Neural cell (in vitro differentiated cells): ENCODE data around the gene EYA2. TPM values are rescaled to one million over a fixed set of nuclear protein-coding genes. Genes with fewer than 3 reads are reported as not detected.

ENCODE experiments used
- H2AFZ ChIP-seq: fragments of 200-600, 300-800 bp; sonication (generic), shearing (Covaris generic); 2 replicates; pipeline ENCODE4 v1.6.0; 2014; ENCODE audit warnings: low read depth, mild to moderate bottlenecking, antibody characterized with exemption, low read length, moderate library complexity
- H3F3A ChIP-seq: fragments of 200-600 bp; shearing (Covaris generic); 2 replicates; pipeline ENCODE4 v1.6.1; 2016; ENCODE audit warnings: mild to moderate bottlenecking, moderate library complexity, mixed read lengths, antibody characterized with exemption, low read length; ENCODE audit not compliant: insufficient read depth, poor library complexity, severe bottlenecking
- H3K27ac ChIP-seq: fragments of 200-600, 300-800 bp; sonication (generic), shearing (Covaris generic); 2 replicates; pipeline ENCODE4 v1.5.1; 2014; ENCODE audit warnings: mild to moderate bottlenecking, low read length, moderate library complexity
- H3K27me3 ChIP-seq: fragments of 300-800, 200-600 bp; sonication (generic), shearing (Covaris generic); 2 replicates; pipeline ENCODE4 v1.6.0; 2014; ENCODE audit warnings: mild to moderate bottlenecking, low read depth, low read length, moderate library complexity; ENCODE audit not compliant: insufficient read depth
- H3K36me3 ChIP-seq: fragments of 300-800, 200-600 bp; sonication (generic), shearing (Covaris generic); 2 replicates; pipeline ENCODE4 v1.5.1; 2014; ENCODE audit warnings: mild to moderate bottlenecking, antibody characterized with exemption, low read length, moderate library complexity; ENCODE audit not compliant: insufficient read depth
- H3K4me2 ChIP-seq: fragments of 300-800, 200-600 bp; sonication (generic), shearing (Covaris generic); 2 replicates; pipeline ENCODE4 v1.6.0; 2014; ENCODE audit warnings: mild to moderate bottlenecking, low read length
- H3K4me3 ChIP-seq: fragments of 300-800, 200-600 bp; sonication (generic), shearing (Covaris generic); 2 replicates; pipeline ENCODE4 v1.5.1; 2014; ENCODE audit warnings: mild to moderate bottlenecking, low read length, moderate library complexity
- H3K79me2 ChIP-seq: fragments of 200-600 bp; shearing (Covaris generic); replicated peaks from 2 replicates; pipeline ENCODE4 v1.6.0; 2014; ENCODE audit warnings: mild to moderate bottlenecking, low read length, moderate library complexity; ENCODE audit not compliant: insufficient read depth
- H3K9ac ChIP-seq: fragments of 300-800, 200-600 bp; sonication (generic), shearing (Covaris generic); 2 replicates; pipeline ENCODE4 v1.6.1; 2016; ENCODE audit warnings: mild to moderate bottlenecking, low read length, mixed read lengths
- H3K9me2 ChIP-seq: fragments of 200-600 bp; shearing (Covaris generic); 2 replicates; pipeline ENCODE4 v1.6.1; 2016; ENCODE audit warnings: mild to moderate bottlenecking, low read length, mixed read lengths; ENCODE audit not compliant: insufficient read depth
- H3K9me3 ChIP-seq: fragments of 200-600, 300-800 bp; sonication (generic), shearing (Covaris generic); 2 replicates; pipeline ENCODE4 v1.6.1; 2016; ENCODE audit warnings: mild to moderate bottlenecking, mixed run types, low read length, moderate library complexity, mixed read lengths
- H4K20me1 ChIP-seq: fragments of 200-600 bp; shearing (Covaris generic); 2 replicates; pipeline ENCODE4 v1.6.1; 2016; ENCODE audit warnings: mild to moderate bottlenecking, mixed run types; ENCODE audit not compliant: insufficient read depth
- CTCF ChIP-seq: fragments of 450-650 bp; IDR thresholded peaks from 2 replicates; pipeline ENCODE4 v1.5.1; 2014; ENCODE audit warnings: antibody characterized with exemption, mild to moderate bottlenecking, moderate library complexity; ENCODE audit not compliant: poor library complexity, severe bottlenecking
- EP300 ChIP-seq: fragments of 450-650 bp; conservative IDR thresholded peaks from 2 replicates; pipeline ENCODE4 v1.6.1; 2014; ENCODE audit warnings: antibody characterized with exemption, mild to moderate bottlenecking, moderate library complexity; ENCODE audit not compliant: poor library complexity, severe bottlenecking
- EZH2 ChIP-seq: fragments of 200-600, 300-800 bp; shearing (Covaris generic), sonication (generic); IDR thresholded peaks from 2 replicates; pipeline ENCODE4 v1.6.1; 2014; ENCODE audit warnings: antibody characterized with exemption, low read length, borderline replicate concordance, mild to moderate bottlenecking; ENCODE audit not compliant: insufficient read depth, poor library complexity, severe bottlenecking
- MXI1 ChIP-seq: fragments of 450-650 bp; conservative IDR thresholded peaks from 2 replicates; pipeline ENCODE4 v1.6.1; 2014; ENCODE audit warnings: antibody characterized with exemption, mild to moderate bottlenecking; ENCODE audit not compliant: poor library complexity, severe bottlenecking
- POLR2AphosphoS5 ChIP-seq: IDR thresholded peaks from 2 replicates; pipeline ENCODE4 v1.6.1; 2012
- RAD21 ChIP-seq: fragments of 450-650 bp; conservative IDR thresholded peaks from 2 replicates; pipeline ENCODE4 v1.6.1; 2014; ENCODE audit warnings: antibody characterized with exemption, mild to moderate bottlenecking, moderate library complexity
- REST ChIP-seq: IDR thresholded peaks from 2 replicates; pipeline ENCODE4 v1.6.1; 2012; ENCODE audit warnings: borderline replicate concordance
- SMC3 ChIP-seq: fragments of 450-650 bp; conservative IDR thresholded peaks from 2 replicates; pipeline ENCODE4 v1.6.1; 2014; ENCODE audit warnings: antibody characterized with exemption, mild to moderate bottlenecking, moderate library complexity; ENCODE audit not compliant: poor library complexity
- TAF1 ChIP-seq: IDR thresholded peaks from 2 replicates; pipeline ENCODE4 v1.6.1; 2012; ENCODE audit warnings: low read depth
- polyA plus RNA-seq: library from polyadenylated mRNA; depleted of rRNA; stranded (reverse); fragments of >200 nt; gene quantifications from 2 replicates; pipeline ENCODE4 v1.2.3, GENCODE V29; 2014

The EYA2 gene
- polyA plus RNA-seq, 1 donor from 2014 or later = 0.88 TPM

GRCh38 chr20:46999801-47000465 is 105.3 kb downstream of the EYA2 start:
- Histone ChIP-seq H3K79me2 (no peaks in the 10 kb centered on the region), H4K20me1 (no peaks in the 10 kb centered on the region), H3K9me3 (no peaks in the 10 kb centered on the region), H3K4me2 (no peak overlapping the region), H2AFZ (no peak overlapping the region), H3K27ac (no peak overlapping the region), H3K27me3 (no peaks in the 10 kb centered on the region), H3F3A (no peaks in the 10 kb centered on the region), H3K36me3 (no peaks in the 10 kb centered on the region), H3K9ac (no peak overlapping the region), H3K9me2 (no peaks in the 10 kb centered on the region), H3K4me3 (no peak overlapping the region)
- TF ChIP-seq EP300 (no peak), MXI1 (no peak), TAF1 (no peak), EZH2 (no peak), POLR2AphosphoS5 (no peak), RAD21 (no peak), SMC3 (no peak), REST (no peak), CTCF (no peak)

- no peak overlapping the region for H3K4me2 ChIP-seq
- H2AFZ ChIP-seq = no peak overlapping the region
- H4K20me1 ChIP-seq = no peaks in the 10 kb centered on the region
- no peaks in the 10 kb centered on the region for H3K9me3 ChIP-seq
- H3F3A ChIP-seq = no peaks in the 10 kb centered on the region
- no peaks in the 10 kb centered on the region for H3K9me2 ChIP-seq
- TF ChIP-seq TAF1 = no peak
- no peak for TF ChIP-seq RAD21
- TF ChIP-seq REST = no peak
- no peak for TF ChIP-seq CTCF
- TF ChIP-seq EZH2 = no peak
- TF ChIP-seq POLR2AphosphoS5 = no peak
- TF ChIP-seq MXI1 = no peak
- TF ChIP-seq EP300 = no peak
- TF ChIP-seq SMC3 = no peak
- no peaks in the 10 kb centered on the region for H3K27me3 ChIP-seq
- no peak overlapping the region for H3K27ac ChIP-seq
- no peak overlapping the region for H3K4me3 ChIP-seq
- H3K9ac ChIP-seq = no peak overlapping the region
- no peaks in the 10 kb centered on the region for H3K79me2 ChIP-seq
- no peaks in the 10 kb centered on the region for H3K36me3 ChIP-seq
Observed at GRCh38 chr20:47003223-47003622, 108.6 kb downstream of the EYA2 start.
